SKM-1 treated with dmso at 0.1 percent for 144 hours (cell line): ENCODE results near the gene CAPN10.
A peak's percentile ranks its signal among the peaks of the same experiment; 100 is the strongest.
"Not testable (repeated sequence)": the region's sequence is repeated elsewhere in the genome, so short reads cannot be mapped to it uniquely, and the experiment has no call there.

Experiments
- DNase-seq: peaks from one replicate; lab custom pipeline; 2025; ENCODE audit not compliant: unreplicated experiment; lab: John Stamatoyannopoulos, UW

Gene CAPN10

DNA sequence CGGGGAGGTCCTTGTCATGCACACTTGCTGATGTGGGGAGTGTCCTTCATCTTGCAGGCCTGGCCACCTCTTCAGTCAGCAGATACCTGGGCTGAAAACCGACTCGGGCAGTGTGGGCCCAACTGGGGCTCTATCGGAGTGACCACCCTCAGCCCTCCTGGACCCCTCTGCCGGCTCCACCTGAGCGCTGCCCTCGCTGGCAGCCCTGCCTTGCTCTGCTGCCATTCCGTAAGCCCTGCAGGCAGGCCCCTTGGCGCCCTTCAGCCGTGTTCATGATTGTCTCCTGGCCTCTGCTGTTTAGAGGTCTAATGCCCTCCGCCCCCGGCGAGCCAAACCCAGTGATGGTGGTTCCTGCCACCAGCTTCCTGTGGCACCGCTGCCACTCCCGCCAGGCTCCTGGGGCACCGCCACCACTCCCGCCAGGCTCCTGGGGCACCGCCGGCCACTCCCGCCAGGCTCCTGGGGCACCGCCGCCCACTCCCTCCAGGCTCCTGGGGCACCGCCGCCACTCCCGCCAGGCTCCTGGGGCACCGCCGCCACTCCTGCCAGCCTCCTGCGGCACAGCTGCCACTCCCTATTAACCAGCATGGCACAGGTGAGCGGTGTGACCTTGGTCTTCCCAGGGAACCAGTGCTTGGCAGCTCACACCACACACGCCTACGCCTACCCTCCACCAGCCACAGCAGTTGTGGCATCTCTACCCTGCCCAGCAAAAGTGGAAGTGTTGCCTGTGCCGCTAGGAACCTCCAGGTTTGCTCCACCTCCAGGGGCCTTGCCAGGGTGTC, 15.9 kb downstream of the CAPN10 start:
- DNase-seq = no peak

DNA sequence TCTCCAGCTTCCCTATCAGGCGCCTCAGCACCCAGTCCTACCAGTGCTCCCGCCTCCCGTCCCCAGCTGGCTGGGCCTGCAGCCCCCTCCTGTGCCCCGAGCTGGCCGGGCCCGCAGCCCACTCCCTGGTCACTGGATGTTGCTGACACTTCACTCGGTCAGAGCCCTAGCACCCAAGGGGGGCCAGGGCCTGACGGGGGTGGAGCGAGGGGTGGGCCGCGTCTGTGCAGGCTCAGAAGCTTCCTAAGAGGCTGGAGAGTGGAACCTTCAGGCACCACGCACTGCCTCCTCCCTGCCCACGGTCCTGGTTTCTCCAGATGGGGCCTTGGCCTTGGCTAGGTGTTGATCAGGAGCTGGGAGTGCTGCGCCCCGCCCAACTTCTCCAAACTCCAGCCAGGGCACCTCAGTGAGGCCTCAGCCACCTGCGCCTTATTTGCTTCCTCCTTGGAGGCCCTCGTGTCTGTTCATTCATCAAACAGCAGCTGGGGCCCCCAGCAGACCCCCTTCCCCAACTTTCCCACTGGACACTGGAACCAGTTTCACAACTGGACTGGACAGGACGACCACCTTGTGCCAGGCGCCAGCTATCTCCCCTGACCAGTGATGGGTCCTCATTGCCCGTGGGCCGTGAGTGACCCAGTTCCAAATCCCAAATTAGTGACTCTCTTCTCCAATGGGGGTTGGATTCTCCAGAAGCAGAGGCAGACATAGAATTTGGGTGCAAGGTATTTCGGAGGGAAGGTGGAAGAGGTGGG, 16.7 kb downstream of the CAPN10 start:
- no peak for DNase-seq

DNA sequence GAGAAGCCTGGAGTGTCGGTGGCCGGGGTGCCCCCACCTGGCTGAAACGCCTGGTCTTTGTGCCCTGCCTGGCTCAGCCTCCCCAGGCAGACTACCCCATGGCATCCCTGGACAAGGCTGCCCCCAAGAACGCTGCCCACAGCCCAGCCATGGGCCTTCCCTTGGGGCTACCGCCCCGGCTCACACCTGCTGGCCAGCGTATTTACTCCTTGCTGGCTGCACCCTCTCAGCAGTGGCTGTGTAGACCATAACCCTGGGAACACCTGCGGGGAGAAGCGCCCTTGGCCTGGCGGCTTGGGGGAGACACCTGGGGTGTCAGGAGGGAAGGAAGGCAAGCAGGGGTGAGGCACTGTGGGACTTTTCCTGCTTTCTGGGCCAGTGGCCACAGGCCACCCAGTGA, 17.3 kb downstream of the CAPN10 start:
- DNase-seq = no peak

DNA sequence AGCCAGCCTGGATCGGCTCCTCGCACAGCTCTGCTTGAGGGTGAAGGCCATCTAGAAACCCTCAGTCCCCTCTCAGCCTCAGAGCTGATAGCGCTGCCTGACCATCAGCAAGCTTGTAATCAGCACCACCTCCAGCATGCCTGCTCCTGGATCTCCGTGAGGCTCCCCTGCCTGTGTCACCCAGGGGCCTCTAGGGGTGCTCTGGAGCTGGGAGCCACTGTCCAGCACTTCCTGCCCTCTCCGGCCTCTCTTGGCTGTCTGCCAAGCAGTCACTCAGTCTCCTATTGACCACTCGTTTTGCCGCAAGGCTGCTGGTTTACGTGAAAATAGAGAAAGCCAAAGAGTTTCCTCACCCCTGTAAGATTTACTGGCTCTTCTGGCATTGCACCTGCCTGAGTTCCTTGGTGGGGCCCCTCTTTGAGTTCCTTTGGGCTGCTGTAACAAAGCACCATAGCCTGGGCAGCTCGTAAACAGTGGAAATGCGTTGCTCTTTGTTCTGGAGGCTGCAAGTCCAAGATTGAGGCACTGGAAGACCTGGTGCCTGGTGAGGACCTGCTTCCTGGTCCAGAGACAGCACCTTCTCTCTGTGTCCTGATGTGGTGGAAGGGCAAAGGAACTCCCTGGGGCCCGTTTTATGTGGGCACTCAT, 17.9 kb downstream of the CAPN10 start:
- DNase-seq = peak; percentile 62

GRCh38 chr2:240604939-240605716, 18.6 kb downstream of the CAPN10 start:
- no peak for DNase-seq

DNA sequence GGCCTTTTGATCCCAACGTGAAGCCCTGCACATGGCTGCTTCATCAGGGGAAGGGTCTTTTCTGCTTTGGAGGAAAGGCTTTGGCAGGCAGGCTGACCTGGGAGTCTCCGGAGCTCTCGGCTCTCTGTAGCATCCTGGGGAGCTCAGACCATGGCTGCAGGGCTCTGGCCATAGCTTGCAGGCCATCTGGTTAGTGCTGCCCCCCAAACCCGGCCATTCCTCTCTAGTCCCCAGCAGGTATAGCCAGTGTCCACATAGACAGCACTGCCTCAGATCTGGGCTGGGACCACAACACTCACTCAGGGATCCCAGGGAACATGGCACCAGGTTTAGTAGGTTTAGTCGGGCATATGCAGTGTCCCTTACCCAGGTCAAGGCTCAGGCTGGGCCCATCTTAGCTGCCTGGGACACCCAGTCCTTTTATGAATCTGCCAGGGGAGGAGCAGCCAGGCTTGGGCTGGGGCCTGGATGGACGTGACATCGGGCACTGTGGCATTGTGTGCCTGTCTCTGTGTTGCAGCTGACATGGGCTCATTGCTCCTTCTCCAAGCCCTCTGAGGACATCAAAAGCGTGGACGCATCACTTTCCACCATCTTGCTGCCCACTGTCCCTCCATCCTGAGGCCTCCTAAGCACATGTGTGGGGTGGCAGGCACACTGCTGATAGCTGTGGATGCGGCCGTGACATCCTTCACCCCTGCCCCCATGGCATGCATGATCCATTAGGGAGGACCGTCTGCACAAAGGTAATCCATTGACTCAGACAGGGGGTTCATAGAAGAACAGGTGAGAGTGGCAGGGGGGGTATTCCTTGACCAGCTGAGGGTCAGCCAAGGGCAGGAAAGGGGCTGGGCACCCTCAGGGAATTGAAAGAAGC, 19.6 kb downstream of the CAPN10 start:
- DNase-seq = no peak

DNA sequence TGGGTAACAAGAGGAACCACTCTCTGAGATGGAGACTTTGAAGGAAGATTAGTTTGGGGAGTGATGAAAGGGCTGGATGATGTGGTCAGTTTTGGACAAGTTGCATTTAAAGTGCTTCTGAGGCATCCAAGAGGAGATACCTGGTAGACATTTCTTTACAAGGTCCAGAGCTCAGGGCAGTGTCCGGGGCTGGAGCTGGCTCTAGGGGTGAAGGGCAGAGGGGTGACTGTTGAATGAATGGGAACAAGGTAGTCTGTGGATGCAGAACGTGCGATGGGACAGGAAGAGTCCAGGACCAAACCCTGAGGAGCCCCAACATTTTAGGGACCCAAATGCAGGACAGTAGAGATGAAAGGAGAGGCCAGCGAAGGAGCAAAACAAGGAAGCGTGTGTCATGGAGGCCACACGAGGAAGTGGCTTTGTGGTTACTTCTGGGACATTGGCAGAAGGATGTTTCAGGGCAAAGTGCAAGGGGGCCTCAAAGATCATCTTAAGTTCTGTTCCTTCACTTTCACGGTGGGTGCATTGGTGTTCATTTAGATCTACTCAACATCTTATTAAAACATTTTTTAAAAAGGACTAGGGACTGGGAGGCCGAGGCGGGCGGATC, 25.2 kb downstream of the CAPN10 start:
- peak; percentile 80 for DNase-seq

DNA sequence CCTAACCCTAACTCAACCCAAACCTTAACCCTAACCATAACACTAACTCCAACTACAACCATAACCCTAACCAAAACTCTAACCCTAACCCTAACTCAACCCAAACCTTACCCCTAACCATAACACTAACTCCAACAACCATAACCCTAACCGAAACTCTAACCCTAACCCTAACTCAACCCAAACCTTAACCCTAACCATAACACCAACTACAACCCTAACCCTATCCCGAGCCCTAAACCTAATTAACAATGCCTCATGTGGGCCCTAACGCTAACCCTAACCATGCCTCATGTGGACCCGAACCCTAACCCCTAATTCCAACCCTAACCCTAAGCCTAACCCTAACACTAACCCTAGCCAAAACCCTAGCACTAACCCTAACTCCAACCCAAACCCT, 27.2 kb downstream of the CAPN10 start:
- no peak for DNase-seq

GRCh38 chr2:240614391-240614790, 27.9 kb downstream of the CAPN10 start:
- no peak for DNase-seq

GRCh38 chr2:240615396-240615795, 28.9 kb downstream of the CAPN10 start:
- DNase-seq = no peak

- no peak for DNase-seq
These were observed 29.4 kb downstream of the CAPN10 start for GRCh38 chr2:240615820-240616547.

- not testable (repeated sequence) for DNase-seq
These were observed 30.5 kb downstream of the CAPN10 start for GRCh38 chr2:240616860-240617666.

GRCh38 chr2:240618776-240619175, 32.2 kb downstream of the CAPN10 start:
- no peak for DNase-seq

DNA sequence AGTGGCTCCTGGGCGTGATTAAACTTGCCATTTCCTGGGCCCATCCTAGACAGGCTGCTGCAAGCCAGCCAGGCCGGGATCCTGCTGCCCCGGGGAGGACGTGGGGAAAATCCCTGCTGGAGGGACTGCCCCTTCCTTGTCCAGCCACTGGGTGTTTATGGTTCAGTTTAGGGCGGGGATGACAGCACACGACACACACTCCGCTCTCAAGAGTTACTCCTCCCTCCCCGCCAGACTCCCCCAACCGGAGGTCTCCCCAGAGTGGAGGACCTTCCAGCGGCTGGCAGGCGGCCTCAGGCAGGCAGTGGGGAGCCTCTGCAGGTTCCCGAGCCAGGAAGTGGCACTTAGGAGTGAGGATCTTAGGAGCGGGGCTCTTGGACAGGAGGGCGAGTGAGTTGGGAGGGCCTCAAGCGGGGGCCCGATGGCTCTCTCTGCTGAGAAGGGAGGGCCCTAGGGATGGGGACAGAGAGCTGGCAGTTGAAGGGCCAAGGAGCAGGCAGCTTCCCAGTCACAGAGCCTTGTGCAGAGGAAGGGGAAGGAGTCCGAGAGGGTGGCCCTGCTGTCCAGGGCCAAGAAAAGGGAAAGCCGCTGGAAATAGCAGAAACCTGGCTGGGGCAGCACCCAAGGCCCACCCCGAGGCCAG, 33.1 kb downstream of the CAPN10 start:
- DNase-seq = no peak

- no peak for DNase-seq
These were observed 33.7 kb downstream of the CAPN10 start for GRCh38 chr2:240620149-240620731.

DNA sequence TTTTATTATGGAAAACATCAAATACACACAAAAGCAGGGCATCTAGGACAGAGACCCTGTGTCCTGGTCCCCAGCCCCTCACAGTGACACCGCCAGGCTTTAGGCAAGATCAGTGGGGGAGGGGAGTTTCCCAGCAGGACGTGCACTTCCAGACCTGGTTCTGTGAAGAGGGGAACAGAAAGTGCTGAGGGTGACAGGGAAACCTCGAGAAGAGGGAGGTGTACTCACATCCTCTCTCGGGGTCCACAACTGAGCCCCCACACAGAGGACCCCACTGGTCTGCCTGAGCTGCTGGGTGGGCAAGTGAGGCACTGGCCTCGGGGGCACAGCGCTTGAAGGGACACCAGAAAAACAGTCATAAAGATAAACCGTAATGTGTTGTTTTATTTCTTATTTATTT, 34.3 kb downstream of the CAPN10 start:
- DNase-seq = no peak

DNA sequence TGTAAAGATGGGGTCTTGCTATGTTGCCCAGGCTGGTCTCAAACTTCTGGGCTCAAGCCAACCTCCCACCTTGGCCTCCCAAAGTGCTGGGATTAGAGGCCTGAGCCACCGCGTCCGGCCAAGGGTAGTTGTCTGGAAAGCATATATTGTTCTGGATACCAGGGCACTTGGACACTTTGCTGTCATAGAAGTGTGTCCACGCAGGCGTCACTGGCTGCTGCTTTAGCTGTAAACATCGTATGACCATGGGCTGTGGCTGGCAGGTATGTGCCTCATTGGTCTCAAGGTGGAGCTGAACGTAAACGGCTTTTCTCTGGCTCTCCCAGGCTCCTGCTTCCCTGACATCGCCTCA, 35.5 kb downstream of the CAPN10 start:
- no peak for DNase-seq
